HG02870 (cell line): Measurements from ENCODE around the gene RPL32.
A peak's percentile ranks its signal among the peaks of the same experiment; 100 is the strongest.
"Not testable (repeated sequence)": the region's sequence is repeated elsewhere in the genome, so short reads cannot be mapped to it uniquely, and the experiment has no call there.

ENCODE experiments used
- ATAC-seq: cut with Tn5 transposase; IDR thresholded peaks from one replicate; pipeline ENCODE4 v1.9.1; 2021; ENCODE audit warnings: mild to moderate bottlenecking, moderate library complexity; ENCODE audit not compliant: unreplicated experiment

Gene RPL32

DNA sequence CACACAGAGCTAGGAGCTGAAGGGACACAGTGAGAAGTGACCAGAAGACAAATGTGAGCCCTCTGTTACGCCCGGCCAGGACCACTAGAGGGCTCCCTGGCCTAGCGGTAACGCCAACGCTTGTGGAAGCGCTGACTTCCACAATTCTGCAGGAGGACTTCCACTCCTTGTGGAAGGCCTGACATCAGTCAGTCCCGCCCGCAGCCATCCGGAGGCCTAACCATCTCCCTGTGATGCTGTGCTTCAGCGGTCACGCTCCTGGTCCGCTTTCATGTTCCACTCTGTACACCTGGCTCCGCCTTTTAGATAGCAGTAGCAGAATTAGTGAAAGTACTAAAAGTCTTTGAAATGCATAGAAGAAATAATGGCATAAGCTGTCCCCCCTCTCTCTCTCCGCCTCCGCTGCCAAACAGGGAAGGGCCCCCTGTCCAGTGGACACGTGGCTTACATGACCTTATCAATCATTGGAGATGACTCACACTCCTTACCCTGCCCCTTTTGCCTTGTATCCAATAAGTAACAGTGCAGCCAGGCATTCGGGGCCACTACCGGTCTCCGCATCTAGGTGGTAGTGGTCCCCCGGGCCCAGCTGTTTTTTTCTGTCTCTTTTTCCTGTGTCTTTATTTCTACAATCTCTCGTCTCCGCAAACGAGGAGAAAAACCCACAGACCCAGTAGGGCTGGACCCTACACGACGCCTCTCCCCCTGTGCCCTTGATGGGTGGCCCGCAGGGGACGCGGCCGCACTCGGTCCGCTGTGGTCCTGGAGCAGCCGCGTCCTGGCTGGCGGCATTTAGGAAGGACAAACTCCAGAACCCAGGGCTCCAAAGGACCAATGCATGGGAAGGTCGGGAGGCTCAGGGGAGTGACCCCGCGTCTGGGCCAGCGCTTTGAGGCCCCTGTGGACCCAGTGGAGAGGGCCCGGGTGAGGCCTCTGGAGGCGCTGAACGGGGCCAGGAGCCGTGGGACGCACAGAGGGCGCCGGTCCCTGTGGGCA is 27.0 kb upstream of the RPL32 start:
- peak; percentile 49 for ATAC-seq

DNA sequence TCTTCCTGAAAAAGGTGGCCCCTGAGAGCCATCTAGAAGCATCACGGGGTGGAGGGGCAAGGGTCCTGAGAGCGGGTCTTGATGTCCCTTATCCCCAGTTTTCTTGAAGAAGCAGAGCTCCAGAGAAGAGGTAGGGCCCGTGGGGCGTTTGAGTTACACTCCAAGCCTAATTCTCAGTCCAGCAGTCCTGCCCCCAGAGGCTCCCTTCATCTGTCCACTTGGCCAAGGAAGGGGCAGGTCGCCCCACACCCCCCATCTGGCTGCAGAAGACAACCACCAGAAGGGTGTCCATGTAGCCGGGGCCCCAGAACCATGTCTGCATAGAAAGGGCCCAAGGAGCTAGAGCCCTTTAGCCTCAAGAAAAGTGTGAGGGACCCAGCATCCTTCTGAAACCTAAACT is 25.5 kb upstream of the RPL32 start:
- ATAC-seq: no peak

DNA sequence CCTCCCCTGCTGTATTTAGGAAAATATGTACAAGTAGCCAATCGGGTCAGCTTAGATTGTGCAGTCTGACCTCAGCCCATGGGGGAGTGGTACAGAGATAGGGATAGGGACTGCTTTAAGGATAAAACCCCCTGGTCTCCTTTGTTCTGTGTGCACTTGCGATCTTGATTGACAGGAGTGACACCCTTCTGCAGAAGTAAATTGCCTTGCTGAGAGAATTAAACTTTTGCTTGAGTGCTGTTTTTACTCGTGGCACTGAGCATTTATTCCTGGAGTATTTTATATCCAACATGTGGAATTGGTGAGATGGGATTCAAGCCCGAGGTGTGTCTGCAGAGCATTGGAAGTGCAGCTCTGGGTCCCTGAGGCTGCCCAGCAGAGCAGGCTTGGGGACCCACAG is 23.9 kb upstream of the RPL32 start:
- ATAC-seq: no peak

DNA sequence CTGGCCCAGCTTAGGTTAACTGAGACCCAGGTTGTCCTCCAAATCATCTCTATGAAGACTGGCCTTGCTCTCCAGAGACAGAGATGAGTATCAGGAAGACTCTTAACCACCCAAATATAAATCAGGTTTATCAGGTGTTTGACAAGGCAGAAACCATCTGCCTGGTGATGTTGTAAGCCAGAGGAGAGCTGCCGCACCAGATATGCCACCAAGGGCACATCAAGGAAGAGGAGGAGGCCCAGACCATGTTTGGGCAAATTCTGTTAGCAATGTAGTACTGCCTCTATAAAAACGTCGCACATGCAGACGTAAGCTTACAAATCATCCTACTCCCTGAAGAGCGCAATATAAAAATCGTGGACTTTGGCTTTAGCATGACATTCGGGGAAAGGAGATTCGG is 21.0 kb upstream of the RPL32 start:
- ATAC-seq: no peak

DNA sequence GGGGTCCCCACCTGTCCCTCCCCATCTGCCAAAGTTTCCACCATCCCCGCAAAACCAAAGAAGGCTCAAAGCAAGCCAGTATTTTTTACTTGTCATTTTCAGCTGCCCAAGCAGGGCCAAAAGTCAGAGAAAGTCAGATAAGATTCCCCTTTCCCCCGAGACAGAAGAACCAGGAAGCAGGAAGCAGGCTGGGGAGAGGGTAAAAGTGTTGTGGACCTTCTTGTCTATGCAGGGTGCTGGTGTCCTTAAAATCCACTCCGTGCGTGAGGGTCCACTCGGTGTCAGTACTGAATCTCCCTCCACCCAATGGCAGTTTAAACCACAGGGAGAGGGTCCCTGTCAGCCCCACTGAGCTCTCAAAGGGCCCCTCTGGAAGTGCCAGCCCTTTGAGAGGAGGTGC is 20.2 kb upstream of the RPL32 start:
- no peak for ATAC-seq

DNA sequence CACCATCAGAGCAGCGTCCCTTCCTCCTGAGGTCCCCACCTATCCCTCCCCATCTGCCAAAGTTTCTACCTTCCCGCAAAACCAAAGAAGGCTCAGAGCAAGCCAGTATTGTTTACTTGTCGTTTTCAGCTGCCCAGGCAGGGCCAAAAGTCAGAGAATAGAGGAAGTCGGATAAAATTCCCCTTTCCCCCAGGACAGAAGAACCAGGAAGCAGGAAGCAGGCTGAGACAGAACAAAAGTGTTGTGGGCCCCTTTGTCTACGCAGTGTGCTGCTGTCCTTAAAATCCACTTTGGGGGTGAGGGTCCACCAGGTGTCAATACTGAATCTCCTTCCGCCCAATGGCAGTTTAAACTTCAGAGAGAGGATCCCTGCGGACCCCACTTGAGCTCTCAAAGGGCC is 18.5 kb upstream of the RPL32 start:
- no peak for ATAC-seq

DNA sequence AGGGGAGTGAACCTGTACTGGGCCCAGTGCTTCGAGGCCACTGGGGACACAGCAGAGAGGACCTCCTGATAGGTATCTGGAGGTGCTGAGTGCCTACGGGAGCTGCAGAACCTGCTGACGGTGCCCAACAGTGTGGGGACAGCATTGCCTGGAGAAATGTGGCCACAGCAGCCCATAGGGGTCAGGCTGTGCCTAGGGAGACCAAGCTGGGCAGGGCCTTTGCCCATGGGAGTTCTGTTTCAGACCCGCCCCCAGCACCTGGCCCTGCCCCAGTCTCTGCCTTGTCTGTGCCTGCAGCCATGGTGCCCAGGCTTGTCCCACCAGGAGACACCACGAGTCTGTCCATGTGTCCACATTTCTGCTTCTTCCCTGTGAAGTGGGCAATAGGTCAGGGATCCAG is 15.3 kb upstream of the RPL32 start:
- ATAC-seq: no peak

DNA sequence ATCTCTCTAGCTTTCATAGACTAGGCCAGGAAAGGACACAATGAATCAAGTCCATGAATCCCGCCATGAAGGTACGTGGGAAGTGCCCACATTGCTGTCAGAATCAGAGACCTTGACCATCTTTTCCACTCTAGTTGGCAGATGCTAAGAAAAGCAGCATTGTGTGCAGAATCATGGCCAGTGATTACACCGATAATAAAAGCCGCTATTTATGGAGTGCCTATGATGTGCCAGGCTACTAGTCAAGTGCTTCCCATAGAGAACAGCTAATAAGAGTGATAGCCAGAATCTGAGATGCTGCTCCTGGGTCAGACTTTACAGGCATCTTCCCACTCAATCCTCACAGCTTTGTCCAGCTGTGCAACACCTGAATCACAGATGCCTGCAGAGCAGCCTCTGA is 13.2 kb upstream of the RPL32 start:
- no peak for ATAC-seq

DNA sequence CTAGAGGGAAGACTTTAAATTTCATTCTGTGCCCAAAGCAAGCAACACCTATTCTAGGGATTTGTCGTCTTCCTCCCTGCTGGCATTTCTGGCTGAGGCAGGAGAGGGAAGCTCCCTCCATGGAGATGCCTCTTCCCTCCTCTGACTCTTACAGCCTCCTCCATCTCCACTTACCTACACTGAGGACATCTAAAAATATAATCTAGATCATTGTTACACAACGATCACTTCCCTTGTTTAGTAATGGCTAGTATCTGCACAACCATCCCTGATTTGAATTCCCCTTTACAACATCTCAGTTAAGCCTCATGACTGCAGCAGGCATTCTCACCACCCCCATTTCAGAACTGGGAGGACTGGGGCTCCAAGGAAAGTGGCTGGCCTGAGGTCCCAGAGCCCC is 12.5 kb upstream of the RPL32 start:
- ATAC-seq: not testable (repeated sequence)

DNA sequence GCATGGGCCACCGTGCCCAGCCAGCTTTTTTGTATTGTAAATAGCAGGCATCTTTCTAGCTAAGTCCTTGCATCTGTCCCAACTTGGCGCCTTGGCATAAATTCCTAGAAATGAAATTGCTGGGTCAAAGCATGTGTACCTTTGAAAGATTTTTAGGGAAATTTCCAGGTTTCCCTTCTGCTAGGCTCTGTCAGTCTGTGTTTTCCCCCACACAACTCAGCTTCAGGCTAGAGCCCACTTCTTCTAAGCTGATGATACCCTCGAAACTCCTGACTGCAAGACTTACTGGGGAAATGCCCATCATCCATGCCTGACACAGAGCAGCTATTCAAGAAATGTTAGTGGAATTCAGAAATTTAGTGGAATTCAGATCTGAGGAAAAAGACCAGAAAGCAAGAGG is 10.8 kb upstream of the RPL32 start:
- no peak for ATAC-seq

DNA sequence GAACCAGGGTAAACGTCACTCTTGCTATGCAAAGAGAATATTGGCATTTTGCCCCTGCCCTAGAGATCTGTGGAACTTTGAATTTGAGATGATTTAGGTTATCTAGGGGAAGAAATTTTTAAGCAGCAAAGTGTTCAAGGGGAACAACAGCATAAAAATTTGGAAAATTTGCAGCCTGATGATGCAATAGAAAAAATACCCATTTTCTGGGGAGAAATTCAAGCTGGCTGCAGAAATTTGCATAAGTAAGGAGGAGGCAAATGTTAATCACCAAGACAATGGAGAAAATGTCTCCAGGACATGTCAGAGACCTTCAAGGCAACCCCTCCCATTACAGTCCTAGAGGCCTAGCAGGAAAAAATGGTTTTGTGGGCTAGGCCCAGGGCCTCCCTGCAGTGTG is 4.4 kb upstream of the RPL32 start:
- ATAC-seq: no peak

DNA sequence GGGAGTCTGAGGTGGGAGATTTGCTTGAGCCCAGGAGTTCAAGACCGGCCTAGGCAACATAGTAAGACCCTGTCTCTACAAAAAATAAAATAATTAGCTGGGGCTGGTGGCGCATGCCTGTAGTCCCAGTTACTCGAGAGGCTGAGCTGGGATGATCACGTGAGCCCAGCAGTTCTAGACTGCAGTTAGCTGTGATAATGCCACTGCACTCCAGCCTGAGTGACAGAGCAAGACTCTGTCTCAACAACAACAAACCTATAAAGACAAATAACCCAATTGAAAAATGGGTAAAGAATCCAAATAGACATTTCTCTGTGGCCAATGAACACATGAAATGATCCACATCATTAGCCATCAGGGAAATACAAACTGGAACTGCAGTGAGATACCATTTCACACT is 1.1 kb upstream of the RPL32 start:
- no peak for ATAC-seq

DNA sequence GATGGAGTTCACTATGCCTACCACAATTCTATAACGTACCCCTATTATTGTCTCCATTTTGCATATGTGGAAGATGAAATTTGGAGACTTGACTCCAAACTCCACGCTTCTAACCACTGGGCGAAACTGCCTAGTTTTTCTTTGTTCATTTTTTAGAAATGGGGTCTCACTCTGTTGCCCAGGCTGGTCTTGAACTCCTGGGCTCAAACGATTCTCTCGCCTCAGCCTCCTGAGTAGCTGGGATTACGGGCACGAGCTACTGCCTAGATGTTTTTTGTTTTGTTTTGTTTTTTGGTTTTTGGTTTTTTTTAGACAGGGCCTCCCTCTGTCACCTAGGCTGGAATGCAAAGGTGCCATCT is 584 bp upstream of the RPL32 start:
- ATAC-seq: no peak

DNA sequence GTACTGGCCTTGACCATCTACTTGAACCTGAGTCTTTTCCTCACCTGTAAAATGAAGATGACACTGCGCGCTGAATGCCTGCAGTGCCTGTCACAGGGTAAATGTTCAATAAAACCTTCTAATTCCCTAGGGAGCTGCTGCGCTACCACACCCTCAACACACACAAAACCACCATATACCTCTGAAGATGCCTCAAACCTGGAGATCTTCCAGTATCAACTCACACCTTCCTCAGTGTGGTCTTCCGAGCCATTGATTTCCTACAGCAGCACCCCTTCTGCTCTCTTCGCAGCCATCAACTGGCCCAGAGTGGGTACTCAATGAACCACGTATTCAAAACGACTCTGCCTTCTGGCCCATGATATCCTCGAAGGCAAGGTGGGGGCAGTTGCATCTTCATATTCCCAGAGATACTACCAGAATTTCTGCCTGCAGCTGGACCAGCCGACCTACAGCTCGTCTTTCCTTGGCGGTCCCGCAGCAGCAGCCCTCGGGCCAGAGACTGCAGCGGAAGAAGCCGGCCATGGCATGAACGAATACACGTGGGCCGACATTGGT is 695 bp downstream of the RPL32 start:
- peak; percentile 17 for ATAC-seq

DNA sequence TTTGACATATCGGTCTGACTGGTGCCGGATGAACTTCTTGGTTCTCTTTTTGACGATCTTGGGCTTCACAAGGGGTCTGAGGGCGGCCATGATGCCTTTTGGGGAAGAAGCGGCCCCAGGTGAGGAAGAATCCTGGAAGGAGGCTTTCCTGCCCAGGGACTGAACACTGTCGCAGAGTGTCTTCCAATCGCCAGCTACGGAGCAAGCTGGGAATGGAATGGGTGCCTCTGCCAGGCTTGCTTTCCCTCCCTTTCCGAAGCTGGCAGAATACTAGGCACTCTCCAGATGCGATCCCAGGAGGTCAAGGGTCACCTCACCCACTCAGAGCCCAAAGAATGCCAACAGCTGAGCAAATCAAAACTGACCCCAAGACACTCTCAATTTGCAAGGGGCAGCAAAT is 1.2 kb downstream of the RPL32 start:
- ATAC-seq: not testable (repeated sequence)

DNA sequence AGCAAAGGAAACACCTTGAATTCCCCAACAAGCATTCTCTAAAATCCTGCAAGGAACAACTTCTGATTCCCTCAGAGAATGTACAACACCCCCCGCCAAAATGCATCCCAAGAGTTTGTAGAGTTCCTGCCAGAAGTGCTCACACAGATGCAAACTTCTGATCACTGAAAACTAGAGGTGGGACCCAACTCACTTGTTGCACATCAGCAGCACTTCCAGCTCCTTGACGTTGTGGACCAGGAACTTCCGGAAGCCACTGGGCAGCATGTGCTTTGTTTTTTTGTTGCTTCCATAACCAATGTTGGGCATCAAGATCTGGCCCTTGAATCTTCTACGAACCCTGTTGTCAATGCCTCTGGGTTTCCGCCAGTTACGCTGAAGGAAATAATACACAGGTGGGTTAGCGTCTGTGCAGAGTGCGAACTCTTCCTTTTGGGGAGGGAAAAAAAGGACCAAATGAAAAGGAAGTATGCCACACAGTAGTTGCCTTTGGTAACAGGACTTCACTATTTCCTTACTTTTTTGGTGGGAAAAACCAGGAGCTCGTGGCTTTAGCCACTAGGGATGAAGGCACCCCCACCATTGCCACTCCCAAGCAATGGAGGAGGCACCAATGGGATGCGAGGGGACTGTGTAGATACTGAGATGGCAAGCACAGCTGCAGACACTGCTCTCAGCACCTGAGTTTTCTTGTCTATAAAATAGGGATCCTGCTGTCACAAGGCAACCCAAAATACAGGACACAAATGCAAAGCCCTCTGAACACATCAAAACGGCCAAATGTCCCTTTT is 2.0 kb downstream of the RPL32 start:
- ATAC-seq: no peak

DNA sequence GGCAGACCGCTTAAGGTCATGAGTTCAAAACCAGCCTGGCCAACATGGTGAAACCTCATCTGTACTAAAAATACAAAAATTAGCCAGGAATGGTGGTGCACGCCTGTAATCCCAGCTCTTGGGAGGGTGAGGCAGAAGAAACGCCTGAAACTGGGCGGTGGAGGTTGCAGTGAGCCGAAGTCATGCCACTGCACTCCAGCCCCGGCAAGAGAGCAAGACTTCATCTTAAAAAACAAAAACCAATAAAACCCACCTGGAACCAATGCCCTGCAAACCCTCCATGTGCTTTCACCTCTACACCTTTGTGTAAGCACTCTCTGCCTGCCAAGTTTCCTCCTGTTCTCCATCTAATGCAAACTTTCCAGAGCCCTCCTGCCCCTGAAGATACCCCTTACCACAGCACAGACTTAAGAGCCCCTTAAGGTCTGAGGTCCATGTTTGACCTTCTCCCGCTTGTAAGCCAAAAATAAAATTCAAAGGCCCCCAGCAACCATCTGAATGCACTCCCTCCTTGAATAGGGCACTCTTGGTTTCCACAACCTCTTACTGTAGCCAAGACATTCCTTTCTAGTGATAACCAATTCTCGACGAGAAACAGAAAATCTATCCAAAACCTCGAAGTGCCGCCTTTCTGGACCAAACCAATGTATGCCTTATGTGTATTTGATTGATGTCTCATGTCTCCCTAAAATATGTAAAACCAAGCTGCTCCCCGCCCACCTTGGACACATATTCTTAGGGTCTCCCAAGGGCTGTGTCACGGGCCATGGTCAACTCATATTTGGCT is 3.0 kb downstream of the RPL32 start:
- no peak for ATAC-seq

DNA sequence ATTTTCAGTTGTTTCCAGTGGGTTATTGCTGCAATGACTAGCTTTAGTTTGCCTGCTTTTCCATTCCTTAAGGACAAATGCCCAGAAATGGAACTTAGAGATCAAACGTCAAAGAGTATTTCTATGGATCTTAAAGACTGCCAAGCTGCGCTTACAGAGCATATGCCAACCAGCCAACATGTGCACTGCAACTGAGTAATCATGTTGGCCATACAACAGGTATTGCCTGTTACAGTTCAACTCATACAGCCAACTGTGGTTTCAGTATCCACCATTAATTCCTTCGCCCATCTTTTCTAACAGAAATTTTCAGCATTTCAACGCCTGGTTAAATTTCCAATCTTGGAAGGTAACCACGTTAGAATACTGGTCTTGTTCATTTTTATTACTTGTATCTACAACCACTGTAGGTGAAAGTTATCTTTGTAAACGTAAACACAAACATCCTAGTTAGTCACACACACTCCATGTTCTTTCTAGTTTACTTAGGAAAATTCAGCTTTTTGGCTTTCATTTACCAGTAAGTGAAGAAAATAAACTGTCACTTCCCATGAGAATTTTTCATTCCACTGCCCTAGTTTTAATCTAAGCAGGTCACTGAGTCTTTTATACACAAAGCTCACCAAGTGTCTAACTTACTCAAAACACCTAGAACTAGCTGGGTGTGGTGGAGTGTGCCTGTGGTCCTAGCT is 3.9 kb downstream of the RPL32 start:
- ATAC-seq: no peak

DNA sequence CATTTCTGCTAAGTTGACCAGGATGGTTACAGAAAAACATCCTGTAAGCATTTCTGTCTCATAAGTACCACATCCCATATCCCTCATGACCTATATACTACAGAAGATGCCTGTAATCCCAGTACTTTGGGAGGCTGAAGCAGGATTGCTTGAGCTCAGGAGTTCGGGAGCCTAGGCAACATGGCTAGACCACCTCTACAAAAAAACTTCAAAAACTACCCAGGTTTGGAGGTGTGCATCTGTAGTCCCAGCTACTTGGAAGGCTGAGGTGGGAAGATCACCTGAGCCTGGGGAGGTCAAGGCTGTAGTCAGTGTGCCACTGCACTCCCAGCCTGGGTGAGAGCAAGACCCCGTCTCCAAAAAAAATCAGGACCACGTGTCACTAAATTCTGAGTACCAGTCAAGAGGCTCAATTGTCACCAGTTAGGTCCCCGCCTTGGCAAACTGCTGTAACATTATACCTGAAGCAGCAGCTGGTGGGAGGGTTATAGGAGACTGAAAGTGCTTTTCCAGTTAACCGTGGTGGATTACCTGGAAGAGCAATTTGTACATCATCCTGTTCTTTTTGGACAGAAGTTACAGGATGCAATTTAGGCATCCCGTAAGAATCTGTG is 6.2 kb downstream of the RPL32 start:
- ATAC-seq: no peak
